K562 (cell line): Measurements from ENCODE around the gene HEXD. TPM values are rescaled to one million over a fixed set of nuclear protein-coding genes. Genes with fewer than 3 reads are reported as not detected.

ENCODE experiments used
- CHD2 ChIP-seq: IDR thresholded peaks from 2 replicates; pipeline ENCODE4 v1.6.1; 2011; ENCODE audit warnings: low read depth, low read length
- CTBP1 ChIP-seq: fragments of 450-650 bp; IDR thresholded peaks from 2 replicates; pipeline ENCODE4 v1.6.1; 2016; ENCODE audit warnings: borderline replicate concordance
- CXXC5 ChIP-seq: fragments of 250-450 bp; sonication (Bioruptor Pico); IDR thresholded peaks from 2 replicates; pipeline ENCODE4 v1.8.0; 2022; ENCODE audit warnings: inconsistent platforms, mild to moderate bottlenecking, moderate library complexity
- E2F6 ChIP-seq, 2 experiments: IDR thresholded peaks; 2 replicates each; pipeline ENCODE4 v1.6.1; 2011; ENCODE audit warnings: borderline replicate concordance in 1 of 2, control low read depth in 1 of 2, low read depth in 1 of 2, low read length in 1 of 2, mild to moderate bottlenecking in 1 of 2, mixed read lengths in 1 of 2, moderate library complexity in 1 of 2; ENCODE audit not compliant: insufficient read depth in 1 of 2, insufficient read length in 1 of 2, poor library complexity in 1 of 2, severe bottlenecking in 1 of 2; ENCODE audit errors: extremely low read depth in 1 of 2
- ELF4 ChIP-seq: fragments of 450-650 bp; formaldehyde crosslinking; IDR thresholded peaks from 2 replicates; pipeline ENCODE4 v1.4.0; 2022; ENCODE audit warnings: missing genetic modification characterization
- ID3 ChIP-seq, 2 experiments: fragments of 250-450 bp in 1 of 2; fragments of 450-650 bp in 1 of 2; sonication (Bioruptor Pico) in 1 of 2; IDR thresholded peaks; 2 replicates each; pipeline versions ENCODE4 v1.6.1 to v1.8.0; 2016 to 2021; ENCODE audit warnings: mild to moderate bottlenecking in 2 of 2, moderate library complexity in 2 of 2, missing compliant biosample characterization in 1 of 2, missing genetic modification characterization in 1 of 2
- KAT7 ChIP-seq: sonication (generic); formaldehyde crosslinking; IDR thresholded peaks from 2 replicates; pipeline ENCODE4 v1.8.0; 2022; ENCODE audit warnings: missing genetic modification reagents, mild to moderate bottlenecking, borderline replicate concordance
- NRF1 ChIP-seq, 2 experiments: fragments of 450-650 bp; IDR thresholded peaks in 1 of 2; conservative IDR thresholded peaks in 1 of 2; 2 replicates each; pipeline ENCODE4 v1.6.1; 2014; ENCODE audit warnings: mild to moderate bottlenecking in 2 of 2
- POLR2AphosphoS5 ChIP-seq: IDR thresholded peaks from 2 replicates; pipeline ENCODE4 v1.6.1; 2011; ENCODE audit warnings: mild to moderate bottlenecking, low read depth, low read length, moderate library complexity; ENCODE audit not compliant: control insufficient read depth, insufficient read depth
- RB1 ChIP-seq: fragments of 450-650 bp; IDR thresholded peaks from 2 replicates; pipeline ENCODE4 v1.6.1; 2017; ENCODE audit warnings: low read depth, mild to moderate bottlenecking
- RBM17 ChIP-seq: fragments of 200-400 bp; formaldehyde crosslinking; IDR thresholded peaks from 2 replicates; pipeline ENCODE4 v1.6.1; 2017; ENCODE audit warnings: low read depth, mild to moderate bottlenecking, low read length, borderline replicate concordance
- SUPT5H ChIP-seq: fragments of 450-650 bp; IDR thresholded peaks from 2 replicates; pipeline ENCODE4 v1.6.1; 2016
- TAF9B ChIP-seq: fragments of 450-650 bp; IDR thresholded peaks from 2 replicates; pipeline ENCODE4 v1.6.1; 2018; ENCODE audit warnings: mild to moderate bottlenecking; ENCODE audit not compliant: partially characterized antibody
- TEAD1 ChIP-seq, 2 experiments: fragments of 450-650 bp in 1 of 2; sonication (generic) in 1 of 2; formaldehyde crosslinking; IDR thresholded peaks; 2 replicates each; pipeline versions ENCODE4 v1.4.0 to v1.8.0; 2020 to 2022; ENCODE audit warnings: mild to moderate bottlenecking in 2 of 2, missing genetic modification reagents in 1 of 2
- THAP12 ChIP-seq: fragments of 250-450 bp; sonication (Bioruptor Pico); IDR thresholded peaks from 2 replicates; pipeline ENCODE4 v1.9.0; 2021; ENCODE audit warnings: mild to moderate bottlenecking, inconsistent platforms
- VEZF1 ChIP-seq: fragments of 200-800 bp; sonication (Bioruptor generic); IDR thresholded peaks from 2 replicates; pipeline ENCODE4 v1.6.1; 2017; ENCODE audit warnings: missing genetic modification characterization, missing compliant biosample characterization
- ZBTB7A ChIP-seq: IDR thresholded peaks from 2 replicates; pipeline ENCODE4 v1.6.1; 2011; ENCODE audit warnings: low read depth, mild to moderate bottlenecking, low read length, moderate library complexity, borderline replicate concordance; ENCODE audit not compliant: control insufficient read depth
- ZNF511 ChIP-seq: sonication (generic); formaldehyde crosslinking; IDR thresholded peaks from 2 replicates; pipeline ENCODE4 v1.8.0; 2022; ENCODE audit warnings: mild to moderate bottlenecking, missing genetic modification reagents
- polyA plus RNA-seq, 8 experiments: library from polyadenylated mRNA; depleted of rRNA in 4 of 8; stranded (reverse) in 5 of 8; unstranded in 3 of 8; fragments of >200 nt; fragmentation: Nextera tagmentation in 2 of 8; fragmentation: Illumina TruSeq in 1 of 8; extraction: Ambion mirVana in 2 of 8; extraction: Trizol in 1 of 8; gene quantifications; 2 replicates each; pipeline versions ENCODE4 v1.2.1 to v1.2.3, GENCODE V29; 2011 to 2014; ENCODE audit warnings: inconsistent platforms in 1 of 8, missing spikeins in 1 of 8
- total RNA-seq, 7 experiments: library from RNA; depleted of rRNA in 6 of 7; stranded (reverse); fragments of >200 nt in 6 of 7; fragmentation: Illumina TruSeq in 2 of 7; extraction: Trizol in 2 of 7; gene quantifications; 2 replicates each; pipeline versions ENCODE4 v1.2.1 to v1.2.3, GENCODE V29; 2011 to 2021; ENCODE audit warnings: low replicate concordance in 1 of 7

Gene HEXD
- total and polyA plus RNA-seq, 9 of the 15 experiments (the other 6 are each of a cell fraction or from before 2014, with no cell fraction given), result 1.0 to 25.3 (median 10.0) TPM

GRCh38 chr17:82450357-82451106 is 32.4 kb downstream of the HEXD start, which contains the start of gene CYBC1 (continued):
- TF ChIP-seq ZBTB7A (peak; percentile 44; the same call in 1 of the 2 replicates), POLR2AphosphoS5 (peak; percentile 76), TEAD1 (CRISPR knock-in tag; IDR thresholded peaks at IDR 0.05) (peak in 1 of 2 experiments; percentile 59; a peak in 1 of 4 replicates), CXXC5 (peak; percentile 86), ID3 (CRISPR knock-in tag; IDR thresholded peaks at IDR 0.05) (no peak), ID3 (tag; IDR thresholded peaks at IDR 0.05) (0 out of 2 replicates have a peak, but pooled peaks have one; percentile 49), ELF4 (peak; percentile 96), KAT7 (CRISPR knock-in tag) (peak; percentile 73; the same call in 1 of the 2 replicates), CHD2 (0 out of 2 replicates have a peak, but pooled peaks have one; percentile 8), CTBP1 (peak; percentile 98), E2F6 (IDR thresholded peaks at IDR 0.05; ENCODE audit: borderline replicate concordance in 1 of 2, extremely low read depth in 1 of 2, insufficient read depth in 1 of 2, insufficient read length in 1 of 2, low read depth in 1 of 2, low read length in 1 of 2, poor library complexity in 1 of 2, severe bottlenecking in 1 of 2) (peak; percentile 46 to 56), SUPT5H (peak; percentile 74), THAP12 (CRISPR knock-in tag) (peak; percentile 69; the same call in 1 of the 2 replicates), VEZF1 (CRISPR knock-in tag) (peak; percentile 81), ZNF511 (peak; percentile 75), RB1 (peak; percentile 87), RBM17 (no peak), NRF1 (conservative IDR thresholded peaks at IDR 0.05 in 1 of 2, IDR thresholded peaks at IDR 0.05 in 1 of 2) (peak; percentile 74 to 77), TAF9B (no peak)
